HG03108 (cell line): ENCODE data around the gene ARRB2.

ENCODE experiments used
- ATAC-seq: cut with Tn5 transposase; IDR thresholded peaks from one replicate; pipeline ENCODE4 v1.9.1; 2021; ENCODE audit warnings: moderate library complexity; ENCODE audit not compliant: unreplicated experiment

The ARRB2 gene

DNA sequence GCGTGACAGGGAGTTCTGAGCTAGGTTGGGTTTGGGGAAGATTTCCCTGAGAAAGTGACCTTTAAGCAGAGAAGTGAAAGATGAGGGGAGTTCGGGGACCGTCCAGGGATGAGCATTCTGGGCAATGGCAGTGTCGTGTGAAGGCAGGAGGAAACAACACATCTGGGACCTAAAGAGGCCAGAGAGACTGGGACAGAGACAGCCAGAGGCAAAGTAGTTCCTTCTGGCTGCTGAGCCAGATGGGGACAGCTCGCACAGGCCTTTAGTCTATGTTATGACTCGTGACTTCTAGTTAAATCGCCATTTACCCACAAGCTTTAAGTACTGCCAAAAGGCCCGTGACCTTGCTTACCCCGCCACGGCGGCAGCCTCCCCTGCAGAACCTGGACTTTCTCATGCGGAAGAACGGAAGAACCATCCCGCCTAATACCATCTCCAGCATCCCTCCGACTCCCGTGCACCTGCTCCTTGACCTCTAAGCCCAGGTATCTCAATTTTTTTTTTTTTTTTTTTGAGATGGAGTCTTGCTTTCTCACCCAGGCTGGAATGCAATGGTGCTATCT is 12.3 kb downstream of the ARRB2 start:
- ATAC-seq = no peak

DNA sequence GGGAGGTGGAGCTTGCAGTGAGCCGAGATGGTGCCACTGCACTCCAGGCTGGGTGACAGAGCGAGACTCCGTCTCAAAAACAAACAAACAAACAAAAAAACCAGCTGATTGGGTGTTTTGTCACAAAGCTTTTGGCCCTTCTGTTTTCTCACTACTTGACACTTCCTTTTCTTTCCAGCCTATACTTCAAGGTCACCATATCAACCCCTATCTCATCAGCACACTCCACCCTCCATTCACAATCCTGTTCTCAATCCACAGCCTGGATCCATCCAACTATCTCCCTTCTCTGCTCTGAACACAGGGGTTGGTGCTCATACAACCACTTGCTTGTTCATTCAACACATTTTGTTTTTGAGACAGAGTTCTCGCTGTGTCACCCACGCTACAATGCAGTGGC is 14.2 kb downstream of the ARRB2 start:
- no peak for ATAC-seq

DNA sequence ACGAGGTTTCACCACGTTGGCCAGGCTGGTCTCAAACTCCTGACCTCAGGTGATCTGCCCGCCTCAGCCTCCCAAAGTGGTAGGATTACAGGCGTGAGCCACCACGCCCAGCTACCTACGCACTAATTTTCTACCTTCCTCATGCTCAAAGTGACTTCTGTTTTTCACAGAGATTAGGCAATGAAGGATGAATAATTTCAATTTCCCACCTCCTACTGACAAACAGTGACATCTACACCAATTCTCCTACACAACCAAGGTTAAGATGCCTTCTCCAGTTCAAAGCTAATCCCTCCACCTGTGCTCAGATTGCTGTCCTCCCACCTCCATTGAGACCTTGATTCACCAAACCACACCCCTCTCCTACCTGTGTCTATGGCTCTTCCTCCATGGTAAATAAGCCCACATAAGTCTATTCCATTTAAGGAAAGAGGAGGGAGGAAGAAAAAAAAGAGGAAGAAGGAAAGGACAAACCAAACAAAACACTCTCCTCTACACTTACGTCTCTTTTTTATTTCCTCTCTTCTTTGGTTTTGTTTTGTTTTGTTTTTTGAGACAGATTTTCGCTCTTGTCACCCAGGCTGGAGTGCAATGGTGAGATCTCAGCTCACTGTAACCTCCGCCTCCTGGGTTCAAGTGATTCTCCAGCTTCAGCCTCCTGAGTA is 15.3 kb downstream of the ARRB2 start:
- no peak for ATAC-seq

DNA sequence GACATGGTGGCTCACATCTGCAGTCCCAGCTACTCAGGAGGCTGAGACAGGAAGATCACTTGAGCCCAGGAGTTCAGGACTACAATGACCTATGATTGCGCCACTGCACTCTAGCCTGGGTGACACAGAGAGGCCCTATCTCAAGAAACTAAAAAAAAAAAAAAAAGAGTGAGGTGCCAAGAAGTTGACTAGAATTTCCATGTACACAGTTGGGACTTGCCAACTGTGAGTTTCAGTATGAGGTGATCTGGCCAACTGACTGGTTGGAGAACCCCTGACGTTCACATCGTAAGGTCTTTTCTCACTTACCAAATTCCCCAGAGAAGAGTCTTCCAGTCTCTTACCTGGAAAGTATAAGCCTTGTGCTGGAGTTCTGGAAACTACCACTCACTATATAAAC is 17.7 kb downstream of the ARRB2 start:
- no peak for ATAC-seq

DNA sequence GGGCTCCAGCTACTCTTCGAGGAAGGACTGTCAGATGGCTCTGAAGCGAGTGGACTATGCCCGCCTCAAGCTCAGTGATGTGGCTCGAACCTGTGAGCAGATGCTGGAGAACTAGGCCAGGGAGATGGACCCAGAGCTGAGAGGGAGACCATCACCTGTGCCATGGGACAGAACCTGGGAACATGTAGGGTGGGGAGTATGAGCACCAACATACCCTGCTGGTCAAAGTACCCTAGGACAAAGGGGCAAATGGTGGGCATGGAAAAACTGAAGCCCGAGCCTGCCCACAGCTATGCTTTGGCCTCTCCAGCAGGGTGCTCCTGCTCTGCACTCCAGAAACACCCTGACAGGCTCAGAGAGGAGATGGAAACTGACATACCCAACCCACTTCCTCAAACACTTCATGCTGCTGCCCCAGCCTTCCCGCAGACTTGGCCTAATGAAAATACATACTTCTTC is 22.7 kb downstream of the ARRB2 start:
- peak; percentile 33 for ATAC-seq

DNA sequence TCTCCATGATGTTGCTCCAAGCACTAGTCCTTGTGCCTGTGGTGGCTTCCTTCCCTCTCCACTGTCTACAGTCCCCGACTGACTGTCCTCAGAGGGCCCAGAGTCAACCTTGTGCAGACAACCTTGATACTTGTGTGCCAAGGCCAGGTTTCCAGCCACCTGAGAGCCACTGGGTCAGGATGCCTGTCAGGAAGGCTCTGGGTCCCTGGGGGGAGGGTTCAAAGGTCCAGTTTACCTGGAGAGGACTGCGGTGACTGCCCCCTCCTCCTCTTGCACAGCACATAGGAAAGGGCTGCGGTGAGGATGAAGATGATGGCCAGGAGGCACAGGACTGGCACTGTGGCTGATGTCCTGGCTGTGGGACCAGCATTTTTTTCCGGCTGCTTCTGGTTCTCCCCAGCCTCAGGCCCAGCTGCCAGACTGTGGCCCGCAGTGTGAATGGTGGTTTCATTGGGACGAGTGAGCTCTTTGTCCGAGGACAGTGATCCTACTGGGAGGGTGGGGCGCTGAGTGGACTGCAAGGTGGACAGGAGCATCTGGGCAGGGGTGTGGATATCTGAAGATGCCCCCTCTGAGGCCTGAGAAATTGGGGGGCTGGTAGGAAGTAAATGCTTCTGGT is 24.5 kb downstream of the ARRB2 start:
- no peak for ATAC-seq

DNA sequence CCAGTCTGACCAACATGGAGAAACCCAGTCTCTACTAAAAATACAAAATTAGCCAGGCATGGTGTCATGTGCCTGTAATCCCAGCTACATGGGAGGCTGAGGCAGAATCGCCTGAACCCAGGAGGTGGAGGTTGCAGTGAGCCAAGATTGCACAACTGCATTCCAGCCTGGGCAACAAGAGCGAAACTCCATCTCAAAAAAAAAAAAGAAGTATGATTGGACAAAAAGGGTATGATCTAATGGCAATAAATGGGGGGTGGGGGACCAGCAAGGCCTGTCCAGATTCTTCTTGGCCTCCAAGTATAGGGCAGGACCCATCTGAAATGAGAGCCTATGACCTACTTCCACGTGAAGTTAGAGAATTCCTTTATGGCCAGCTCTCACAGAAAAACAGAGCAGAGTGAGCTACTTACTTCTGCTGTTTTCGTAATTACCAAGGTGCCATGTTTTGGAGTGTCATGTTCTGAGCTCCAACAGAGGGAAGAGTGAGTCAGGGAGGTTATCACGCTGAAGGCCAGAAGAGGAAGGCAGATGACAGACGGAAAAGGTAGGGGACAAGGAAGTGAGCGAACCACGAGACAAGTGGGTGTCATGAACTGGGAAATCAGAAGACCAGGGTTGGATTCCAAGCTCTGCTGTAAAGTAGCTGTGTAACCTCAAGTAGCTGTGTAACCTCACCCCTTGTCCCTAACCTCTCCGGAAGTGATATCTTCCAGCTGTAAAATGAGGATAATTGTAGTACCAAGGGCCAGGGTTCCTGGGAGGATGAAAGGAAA is 25.6 kb downstream of the ARRB2 start:
- ATAC-seq = no peak

DNA sequence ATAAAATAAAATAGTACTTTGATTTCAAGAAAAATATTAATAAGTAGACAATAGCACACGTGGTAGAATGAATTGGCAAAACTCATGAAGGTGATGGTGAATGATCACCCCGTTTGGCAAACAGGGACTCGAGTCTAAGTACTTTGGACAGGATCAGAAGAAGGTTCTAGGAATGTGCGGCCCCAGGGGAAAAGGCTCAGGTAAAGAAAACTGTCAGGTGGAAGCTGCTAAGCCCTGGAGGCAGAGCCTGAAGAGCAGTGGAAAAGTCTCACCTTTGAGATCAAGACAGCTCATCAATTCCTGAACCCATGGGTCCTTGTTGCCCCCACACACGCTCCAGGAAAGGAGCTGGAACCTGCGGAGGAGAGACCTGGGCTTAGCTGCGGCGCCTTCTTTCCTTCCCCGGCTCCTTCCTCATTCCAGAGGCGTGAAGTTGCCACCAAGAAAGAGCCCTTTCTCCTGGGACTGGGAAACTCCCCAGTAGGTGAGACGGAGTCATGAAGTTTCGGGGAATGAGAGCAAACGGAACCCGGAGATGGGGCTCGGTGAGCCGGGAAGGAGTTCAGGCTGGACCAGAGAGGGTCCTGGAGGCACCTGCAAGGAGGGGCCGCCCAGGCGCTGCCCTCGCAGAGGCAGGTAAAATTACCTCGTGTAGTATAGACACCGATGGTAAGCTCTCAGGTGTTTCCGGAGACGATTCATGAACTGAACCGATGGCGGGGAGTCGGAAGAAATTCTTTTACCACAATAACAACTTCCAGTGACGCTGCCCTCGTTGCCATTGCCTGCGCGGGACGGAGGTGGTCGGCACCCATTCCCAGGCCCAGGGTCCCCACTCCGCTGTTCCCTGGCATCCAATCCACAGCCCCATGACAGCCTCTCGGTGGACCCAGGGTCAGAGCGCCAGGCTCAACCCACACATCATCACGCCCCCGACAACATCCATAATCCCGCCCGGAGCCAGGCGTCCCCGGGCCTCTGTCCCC is 28.0 kb downstream of the ARRB2 start:
- no peak for ATAC-seq

DNA sequence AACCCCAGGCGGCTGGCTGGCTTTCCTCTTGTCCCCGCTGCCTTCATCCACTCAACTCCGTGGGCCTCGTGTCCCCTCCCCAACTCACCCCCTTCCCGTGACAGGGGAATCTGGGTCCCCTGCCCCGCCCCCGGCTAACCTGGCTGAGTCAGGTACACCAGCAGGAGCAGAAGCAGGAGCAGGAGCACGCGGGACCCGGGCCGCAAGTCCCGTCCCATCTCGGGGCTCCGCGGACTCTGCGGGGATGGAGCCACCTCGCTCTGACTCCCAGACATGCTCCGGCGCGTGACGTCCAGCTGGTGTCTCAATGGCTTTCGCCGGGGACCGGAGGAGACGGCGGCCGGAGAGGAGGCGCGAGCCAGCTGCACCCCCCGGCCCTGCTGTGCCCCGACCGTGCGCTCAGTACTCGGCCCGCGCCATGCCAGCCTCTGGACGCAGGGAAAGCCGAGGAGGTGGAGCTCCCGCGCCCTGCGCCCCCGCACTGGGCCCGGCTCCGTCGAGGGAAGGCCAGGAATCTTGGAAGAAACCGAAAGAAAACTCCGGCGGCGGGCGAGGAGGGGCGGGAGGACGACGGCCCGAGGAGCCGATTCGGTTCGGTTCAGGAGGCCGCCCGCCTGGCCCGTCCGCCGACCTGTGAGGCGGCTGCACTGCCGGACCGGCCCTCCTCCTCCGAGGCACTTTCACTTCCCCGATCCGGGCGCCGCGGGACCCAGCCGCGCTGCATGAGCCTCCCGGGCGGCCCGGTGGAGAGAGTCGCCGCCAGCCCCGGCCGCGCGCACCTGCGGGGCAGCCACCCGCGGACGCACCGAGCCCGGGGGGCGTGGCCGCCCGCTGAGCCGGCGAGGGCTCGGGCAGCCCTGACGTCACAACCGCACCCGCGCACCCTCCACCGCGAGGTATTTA is 28.9 kb downstream of the ARRB2 start, which contains the start of the genes CXCL16 and ZMYND15:
CXCL16 (minus strand) TSS at position 807 of the 903 bp plus-strand sequence; CDS start at position 218, 589 bp downstream.
ZMYND15 (plus strand) TSS at position 712 of the 903 bp plus-strand sequence. CDS start 716 bp downstream, outside the sequence.
- peak; percentile 44 for ATAC-seq

DNA sequence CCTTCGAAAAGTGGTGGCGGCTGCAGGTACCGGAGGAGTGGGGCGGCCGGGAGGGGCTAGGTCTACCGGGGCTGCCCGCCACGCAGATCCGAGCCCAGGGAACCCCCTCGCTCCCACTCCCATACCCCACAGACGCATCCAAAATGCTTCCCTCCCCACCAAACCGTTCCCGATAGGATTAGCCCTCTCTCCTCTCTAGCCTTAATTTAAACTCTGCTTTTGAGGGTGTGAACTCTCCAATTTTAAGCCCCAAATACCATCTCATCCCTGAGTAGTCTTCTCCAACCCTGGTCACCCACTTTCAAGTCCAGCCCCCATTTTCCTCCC is 29.6 kb downstream of the ARRB2 start:
- ATAC-seq = no peak

DNA sequence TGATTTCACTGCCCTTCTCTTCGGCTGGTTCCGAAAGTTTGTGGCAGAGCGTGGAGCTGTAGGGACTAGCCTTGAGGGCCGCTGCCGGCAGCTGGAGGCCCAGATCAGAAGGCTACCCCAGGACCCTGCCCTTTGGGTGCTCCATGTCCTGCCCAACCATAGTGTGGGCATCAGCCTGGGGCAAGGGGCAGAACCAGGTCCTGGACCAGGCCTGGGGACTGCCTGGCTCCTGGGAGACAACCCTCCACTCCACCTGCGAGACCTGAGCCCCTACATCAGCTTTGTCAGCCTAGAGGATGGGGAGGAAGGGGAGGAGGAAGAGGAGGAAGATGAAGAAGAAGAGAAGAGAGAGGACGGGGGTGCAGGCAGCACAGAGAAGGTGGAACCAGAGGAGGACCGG is 30.2 kb downstream of the ARRB2 start:
- no peak for ATAC-seq

DNA sequence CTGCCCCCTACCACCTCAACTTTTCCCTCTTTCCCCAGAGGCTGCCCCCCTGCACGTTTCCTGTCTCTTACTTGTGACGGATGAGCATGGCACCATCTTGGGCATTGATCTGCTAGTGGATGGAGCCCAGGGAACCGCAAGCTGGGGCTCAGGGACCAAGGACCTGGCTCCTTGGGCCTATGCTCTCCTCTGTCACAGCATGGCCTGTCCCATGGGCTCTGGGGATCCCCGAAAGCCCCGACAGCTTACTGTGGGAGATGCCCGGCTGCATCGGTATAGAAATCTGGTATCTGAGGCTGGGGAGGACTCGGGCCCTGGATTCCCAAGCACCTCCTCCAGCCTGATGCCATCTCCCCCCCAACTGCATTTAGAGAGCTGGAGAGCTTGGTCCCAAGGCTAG is 31.1 kb downstream of the ARRB2 start:
- ATAC-seq = no peak

DNA sequence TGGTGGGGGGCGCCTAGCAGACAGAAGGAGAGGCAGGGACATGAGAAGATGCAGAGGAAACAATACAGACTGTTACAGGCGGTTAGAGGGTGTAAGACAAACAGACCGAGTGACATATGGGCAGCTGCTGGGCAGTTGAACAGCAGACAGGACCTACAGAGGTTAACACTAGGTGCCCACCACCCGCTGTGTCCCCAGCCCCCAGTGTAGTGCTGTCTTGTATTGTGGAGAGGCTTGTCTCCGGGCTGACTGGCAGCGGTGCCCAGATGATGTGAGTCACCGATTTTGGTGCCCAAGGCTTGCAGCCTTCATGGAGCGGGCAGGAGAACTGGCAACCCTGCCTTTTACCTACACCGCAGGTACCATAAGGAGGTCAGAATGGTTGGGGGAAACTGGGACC is 31.7 kb downstream of the ARRB2 start:
- no peak for ATAC-seq

DNA sequence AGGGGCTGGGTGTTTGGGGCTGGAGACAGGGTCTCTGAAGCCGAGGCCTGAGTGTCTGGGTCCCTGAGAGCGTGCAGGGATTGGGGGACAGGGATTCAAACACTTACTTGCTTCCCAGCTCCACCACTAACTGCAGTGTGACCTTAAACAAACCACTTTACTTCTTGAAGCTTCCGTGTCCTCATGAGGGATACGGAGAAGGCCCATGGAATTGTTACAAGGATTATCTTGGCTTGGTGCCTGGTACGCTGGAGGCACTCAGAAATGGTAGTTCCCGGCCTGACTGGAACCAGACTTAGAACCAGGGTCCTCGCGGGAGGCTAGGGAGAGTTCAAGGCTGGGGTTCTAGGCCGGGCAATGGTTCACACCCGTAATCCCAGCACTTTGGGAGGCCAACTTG is 32.2 kb downstream of the ARRB2 start:
- ATAC-seq = no peak

DNA sequence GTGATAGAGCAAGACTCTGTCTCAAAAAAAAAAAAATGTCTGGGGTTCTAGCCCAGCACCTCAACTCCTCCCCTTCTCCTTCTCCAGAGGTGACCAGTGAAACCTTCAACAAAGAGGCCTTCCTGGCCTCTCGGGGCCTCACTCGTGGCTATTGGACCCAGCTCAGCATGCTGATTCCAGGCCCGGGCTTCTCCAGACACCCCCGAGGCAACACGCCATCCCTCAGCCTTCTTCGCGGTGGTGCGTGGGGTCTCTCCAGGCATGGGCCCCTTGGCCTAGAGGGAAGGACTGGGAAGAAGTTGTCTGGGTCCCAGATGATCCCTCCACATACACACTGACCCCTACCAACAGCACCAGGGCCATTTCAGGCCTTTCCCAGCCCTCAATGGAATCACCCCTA is 32.8 kb downstream of the ARRB2 start:
- no peak for ATAC-seq

DNA sequence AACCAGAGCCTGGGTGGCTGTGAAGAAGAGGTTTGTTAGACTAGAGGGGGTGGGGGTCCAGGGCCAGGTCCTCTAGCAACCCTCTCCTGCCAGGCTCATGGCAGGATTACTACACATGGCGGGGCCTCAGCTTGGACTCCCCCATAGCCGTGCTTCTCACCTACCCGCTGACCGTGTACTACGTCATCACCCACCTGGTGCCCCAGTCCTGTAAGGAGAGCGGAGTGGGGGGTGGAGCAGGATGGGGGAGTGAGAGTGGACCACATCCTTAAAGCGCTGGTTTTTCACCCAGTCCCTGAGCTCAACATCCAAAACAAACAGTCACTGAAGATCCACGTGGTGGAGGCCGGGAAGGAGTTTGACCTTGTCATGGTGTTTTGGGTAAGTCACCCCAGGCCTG is 33.5 kb downstream of the ARRB2 start:
- ATAC-seq = no peak

DNA sequence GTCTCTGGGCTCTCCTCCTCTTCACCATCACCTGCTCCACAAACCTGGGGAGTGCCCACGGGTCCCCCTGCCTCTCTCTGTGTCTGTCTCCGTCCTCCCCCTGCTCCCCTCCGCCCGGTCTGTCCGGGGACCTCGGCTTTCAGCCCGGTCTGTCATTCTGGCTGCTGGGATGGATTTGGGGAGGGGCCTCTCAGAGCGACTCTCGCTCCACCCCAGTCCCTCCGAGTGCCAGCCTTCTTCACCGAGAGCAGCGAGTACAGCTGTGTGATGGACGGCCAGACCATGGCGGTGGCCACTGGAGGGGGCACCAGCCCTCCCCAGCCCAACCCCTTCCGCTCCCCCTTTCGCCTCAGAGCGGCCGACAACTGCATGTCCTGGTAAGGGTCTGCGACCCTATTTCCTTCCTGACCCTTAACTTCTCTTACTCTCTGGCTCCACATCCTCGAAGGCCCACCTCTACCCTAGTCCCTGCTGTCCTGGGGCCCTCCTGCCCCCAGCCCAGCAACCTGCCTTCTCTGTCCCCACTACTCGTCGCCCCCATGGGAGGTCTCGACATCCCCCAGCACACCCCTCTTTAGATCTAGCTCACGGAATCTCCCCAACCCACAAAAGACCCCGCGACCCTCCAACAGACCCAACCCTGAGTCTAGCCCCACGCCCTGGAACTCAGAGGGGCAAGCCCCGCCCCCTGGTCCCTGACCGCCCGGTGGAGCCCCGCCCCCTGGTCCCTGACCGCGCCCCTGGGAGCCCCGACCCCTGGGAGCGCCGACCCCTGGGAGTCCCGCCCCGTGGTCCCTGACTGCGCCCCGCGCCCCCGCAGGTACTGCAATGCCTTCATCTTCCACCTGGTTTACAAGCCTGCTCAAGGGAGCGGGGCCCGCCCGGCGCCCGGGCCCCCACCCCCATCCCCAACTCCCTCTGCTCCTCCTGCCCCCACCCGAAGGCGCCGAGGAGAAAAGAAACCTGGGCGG is 34.9 kb downstream of the ARRB2 start:
- ATAC-seq = no peak

DNA sequence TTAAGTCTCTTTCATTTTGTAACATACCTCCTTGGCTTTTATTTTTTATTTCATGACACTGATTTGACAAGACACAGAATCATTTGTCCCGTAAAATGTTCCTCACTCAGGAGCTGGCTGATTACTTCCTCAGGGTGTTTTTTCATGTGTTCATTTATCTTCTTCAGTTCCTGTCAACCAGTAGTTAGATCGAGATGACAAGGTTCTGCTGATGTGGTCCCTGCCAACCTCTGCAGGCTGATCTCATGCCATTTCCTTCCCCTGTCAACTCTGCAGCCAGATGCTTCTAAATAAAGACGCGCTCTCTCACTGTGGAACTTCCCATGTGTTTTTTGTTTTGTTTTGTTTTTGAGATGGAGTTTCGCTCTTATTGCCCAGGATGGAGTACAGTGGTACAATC is 37.4 kb downstream of the ARRB2 start:
- no peak for ATAC-seq
